GM19328 (cell line): ENCODE measurements around the gene CMYA5.
"Not testable (repeated sequence)": the region's sequence is repeated elsewhere in the genome, so short reads cannot be mapped to it uniquely, and the experiment has no call there.

Source experiments
- ATAC-seq: cut with Tn5 transposase; IDR thresholded peaks from one replicate; pipeline ENCODE4 v1.9.1; 2021; ENCODE audit warnings: mild to moderate bottlenecking, moderate library complexity; ENCODE audit not compliant: unreplicated experiment

The CMYA5 gene

DNA sequence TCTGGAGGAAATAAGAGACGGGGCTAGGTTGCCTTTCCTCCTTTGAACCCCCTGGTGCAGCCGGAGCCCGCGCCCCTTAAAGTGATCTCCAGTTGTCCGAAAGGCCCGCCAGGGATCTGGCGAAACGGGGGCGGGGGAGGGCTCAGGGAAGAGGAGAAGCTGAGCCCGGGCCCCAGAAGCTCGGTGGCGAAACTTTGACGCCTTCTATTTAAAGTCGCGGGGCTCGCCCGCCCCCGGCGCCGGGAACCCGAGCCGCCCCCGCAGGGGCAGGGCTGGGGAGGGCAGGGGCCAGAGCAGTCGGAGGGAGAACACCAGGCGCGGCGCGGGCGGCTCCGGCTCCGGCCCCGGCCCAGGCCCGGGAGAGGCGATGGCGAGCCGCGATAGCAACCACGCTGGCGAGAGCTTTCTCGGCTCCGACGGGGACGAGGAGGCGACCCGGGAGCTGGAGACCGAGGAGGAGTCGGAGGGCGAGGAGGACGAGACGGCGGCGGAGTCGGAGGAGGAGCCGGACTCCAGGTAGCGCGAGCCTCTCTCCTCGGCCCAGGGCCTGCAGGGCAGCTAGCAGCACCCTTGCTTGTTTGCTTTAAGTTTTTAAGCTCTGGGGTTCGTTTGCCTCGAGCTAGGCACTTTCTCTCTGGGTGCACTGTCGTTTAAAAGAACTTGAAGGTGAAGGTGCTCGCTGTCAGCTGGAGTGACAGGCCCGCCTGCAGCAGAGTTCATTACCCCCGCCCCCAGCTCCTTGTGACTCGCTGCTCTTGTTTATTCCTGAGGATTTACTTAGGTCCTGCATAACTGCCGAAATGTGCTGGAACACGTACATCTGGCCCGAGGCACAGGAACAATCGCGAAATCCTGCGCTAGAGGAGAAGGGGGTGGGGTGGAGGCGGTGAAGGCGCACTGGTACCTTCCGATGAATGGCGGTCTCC, at the start of gene CMYA5:
TSS of gene CMYA5 (plus strand) at position 296 of the 926 bp plus-strand sequence. CDS start at position 368, 72 bp downstream.
- no peak for ATAC-seq

DNA sequence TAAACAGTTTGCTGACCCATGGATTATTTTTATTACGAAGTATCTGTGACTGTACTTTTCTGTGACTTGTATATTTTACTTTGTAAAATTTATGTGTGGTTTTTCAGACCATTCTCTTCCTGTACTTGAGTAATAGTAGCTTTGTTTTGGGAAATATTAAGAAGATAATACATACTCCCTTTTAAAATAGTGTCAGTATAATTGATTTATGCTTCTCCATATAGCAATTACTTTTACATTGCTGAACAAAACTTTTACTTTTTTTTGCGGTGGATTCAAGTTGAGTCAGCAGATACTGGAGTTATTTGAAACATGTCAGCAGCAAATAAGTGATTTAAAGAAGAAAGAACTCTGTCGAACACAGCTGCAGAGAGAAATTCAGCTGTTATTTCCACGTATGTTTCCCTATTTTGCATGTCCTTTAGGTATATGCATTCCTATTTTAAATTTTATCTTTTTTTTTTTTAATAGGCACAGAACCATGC, 49.0 kb upstream of the CMYA5 start:
- ATAC-seq = no peak

DNA sequence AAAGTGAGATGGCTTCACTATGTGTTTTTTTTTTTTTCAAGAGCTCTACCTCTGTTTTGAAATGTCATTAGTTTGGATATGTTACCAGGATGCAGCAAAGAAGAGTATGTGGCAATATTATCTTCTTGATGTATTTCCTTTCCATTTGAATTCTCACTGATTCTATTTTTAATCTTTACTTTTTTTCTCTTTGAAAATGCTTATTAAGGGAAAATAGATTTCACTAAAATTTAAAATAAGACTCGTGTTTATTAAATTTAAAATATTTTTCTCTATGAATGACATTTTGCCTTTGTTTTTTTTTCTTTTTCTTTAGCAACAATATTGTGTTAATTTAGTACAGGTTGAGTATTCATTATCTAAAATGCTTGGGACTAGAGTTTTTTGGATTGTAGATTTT, 48.2 kb upstream of the CMYA5 start:
- ATAC-seq = no peak

DNA sequence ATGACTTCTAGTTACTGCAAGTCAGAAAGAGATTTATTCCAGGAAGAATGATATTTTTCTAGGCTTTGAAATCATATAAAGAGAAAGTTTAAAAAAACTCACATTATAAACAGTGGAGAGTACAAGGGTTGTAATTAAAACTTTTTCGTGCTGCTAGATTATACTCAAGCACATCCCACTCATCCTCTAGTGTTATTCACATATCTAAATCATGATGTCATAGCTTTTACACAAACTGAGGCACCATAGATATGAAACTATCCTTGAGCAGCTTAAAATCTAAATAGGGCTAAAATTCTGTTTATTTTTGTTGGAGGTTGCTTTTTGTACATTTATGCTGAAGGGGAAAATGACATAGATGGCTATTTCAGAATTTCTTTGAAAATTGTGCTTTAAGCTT, 47.4 kb upstream of the CMYA5 start:
- no peak for ATAC-seq

DNA sequence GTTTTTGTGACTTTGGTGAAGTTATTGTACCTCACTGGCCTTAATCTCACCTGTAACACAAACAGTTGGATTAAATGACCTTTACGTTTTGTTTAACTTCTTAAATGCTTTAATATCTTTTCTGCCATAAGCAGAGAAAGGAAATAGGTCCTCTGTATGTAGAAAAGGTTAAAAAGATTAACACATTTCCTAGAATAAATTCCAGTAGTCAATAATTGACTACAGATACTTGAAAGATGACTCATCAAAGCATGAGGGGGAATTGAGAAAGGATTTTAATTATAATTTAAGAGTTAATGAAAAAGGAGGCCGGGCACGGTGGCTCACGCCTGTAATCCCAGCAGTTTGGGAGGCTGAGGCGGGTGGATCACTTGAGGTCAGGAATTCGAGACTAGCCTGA, 35.8 kb upstream of the CMYA5 start:
- ATAC-seq = no peak

DNA sequence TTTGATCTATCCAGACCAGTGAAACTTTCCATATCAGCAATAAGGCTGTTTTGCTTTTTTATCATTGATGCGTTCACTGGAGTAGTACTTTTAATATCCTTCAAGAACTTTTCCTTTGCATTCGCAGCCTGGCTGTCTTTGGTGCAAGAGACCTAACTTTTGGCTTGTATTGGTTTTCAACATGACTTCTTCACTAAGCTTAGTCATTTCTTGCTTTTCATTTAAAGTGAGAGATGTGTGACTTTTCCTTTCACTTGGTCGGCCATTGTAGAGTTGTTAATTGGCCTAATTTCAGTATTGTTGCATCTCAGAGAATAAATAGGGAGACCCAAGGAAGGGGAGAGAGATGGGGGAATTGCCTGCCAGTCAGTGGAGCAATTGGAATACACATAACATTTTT, 26.4 kb upstream of the CMYA5 start:
- ATAC-seq = no peak

DNA sequence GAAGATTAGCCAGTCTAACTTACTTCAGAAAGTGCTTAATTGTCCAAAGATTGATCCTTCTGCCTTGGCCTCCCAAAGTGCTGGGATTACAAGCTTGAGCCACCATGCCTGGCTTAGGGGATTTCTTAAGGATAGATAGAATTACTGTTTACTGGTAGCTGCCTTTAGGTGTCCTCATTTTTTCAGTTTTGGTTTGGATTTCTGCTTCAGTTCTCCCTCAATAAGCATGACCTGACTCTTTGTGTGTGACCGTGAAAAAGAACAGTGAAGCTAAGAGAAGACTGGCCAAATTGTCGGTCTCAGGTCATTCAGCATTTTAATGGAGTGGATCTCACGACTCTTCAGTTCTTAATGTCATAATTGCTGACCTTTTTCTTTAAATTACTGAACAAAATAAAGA, 22.9 kb upstream of the CMYA5 start:
- no peak for ATAC-seq

DNA sequence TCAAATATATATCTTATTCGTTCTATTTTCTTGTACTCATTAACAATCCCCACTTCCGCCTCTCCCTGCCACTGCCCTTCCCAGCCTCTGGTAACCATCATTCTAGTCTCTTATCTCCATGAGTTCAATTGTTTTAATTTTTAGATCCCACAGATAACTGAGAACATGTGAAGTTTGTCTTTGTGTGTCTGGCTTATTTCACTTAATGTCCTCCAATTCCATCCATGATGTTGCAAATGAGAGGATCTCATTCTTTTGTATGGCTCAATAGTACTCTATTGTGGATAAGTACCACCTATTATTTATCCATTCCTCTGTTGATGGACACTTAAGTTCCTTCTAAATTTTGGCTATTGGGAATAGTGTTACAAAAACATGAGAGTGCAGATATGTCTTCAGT, 17.2 kb upstream of the CMYA5 start:
- no peak for ATAC-seq

DNA sequence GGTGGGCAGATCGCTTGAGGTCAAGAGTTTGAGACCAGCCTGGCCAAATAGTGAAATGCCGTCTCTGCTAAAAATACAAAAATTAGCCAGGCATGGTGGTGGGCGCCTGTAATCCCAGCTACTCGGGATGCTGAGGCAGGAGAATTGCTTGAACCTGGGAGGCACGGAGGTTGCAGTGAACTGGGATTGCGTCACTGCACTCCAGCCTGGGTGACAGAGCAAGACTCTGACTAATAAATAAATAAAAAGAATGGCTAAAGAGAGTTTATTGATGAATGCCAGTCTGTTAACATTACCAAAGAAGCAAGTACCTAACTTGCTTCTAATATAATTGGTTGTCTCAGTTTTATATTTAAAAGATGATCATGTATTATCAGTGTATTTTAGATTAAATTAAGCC, 13.3 kb upstream of the CMYA5 start:
- ATAC-seq = not testable (repeated sequence)

DNA sequence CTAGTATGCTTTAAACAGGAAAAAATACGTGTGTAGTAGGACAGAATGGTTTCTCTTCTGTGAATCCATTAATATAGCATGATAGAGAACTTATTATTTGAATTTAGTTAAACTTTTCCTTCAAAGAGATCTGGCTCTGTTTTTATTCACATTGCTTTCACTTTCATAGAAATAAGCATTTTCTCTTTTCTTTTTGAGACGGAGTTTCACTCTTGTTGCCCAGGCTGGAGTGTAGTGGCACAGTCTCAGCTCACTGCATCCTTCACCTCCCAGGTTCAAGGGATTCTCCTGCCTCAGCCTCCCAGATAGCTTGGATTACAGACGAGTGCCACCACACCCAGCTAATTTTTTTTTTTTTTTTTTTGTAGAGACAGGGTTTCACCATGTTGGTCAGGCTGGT, 7.5 kb upstream of the CMYA5 start:
- ATAC-seq = not testable (repeated sequence)

DNA sequence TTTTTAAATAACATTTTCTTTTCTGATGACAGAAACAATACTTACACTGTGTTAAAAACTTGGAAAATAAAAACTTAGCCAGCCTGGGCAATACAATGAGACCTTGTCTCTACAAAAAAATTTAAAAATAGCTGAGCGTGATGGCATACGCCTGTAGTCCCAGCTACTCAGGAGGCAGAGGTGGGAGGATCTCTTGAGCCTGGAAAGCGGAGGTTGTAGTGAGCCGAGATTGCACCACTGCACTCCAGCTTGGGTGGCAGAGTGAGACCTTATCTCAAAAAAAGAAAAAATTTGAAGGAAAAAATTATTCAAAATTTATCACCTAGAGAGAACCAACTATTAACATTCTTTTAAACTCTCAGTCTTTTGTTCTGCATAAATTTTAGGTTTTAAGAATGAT, 4.9 kb upstream of the CMYA5 start:
- no peak for ATAC-seq

DNA sequence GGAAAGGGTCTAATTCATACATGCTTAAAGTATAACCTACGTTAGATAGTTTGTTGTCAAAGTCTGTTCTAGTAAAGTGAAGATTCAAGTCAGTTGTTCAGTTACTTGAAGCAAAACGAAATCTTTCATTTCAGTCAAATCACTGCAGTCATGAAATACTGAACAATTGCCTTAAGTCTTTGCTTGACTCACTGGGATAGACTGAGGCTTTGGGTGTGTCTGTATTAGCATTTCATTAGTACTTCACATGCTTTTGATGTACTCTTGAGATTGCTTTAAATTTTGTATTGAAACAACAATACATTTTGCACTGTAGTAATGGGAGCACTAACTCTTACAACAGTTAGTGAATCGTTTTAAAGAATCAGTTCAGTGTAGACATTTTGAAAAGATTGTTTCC, 4.0 kb upstream of the CMYA5 start:
- no peak for ATAC-seq

DNA sequence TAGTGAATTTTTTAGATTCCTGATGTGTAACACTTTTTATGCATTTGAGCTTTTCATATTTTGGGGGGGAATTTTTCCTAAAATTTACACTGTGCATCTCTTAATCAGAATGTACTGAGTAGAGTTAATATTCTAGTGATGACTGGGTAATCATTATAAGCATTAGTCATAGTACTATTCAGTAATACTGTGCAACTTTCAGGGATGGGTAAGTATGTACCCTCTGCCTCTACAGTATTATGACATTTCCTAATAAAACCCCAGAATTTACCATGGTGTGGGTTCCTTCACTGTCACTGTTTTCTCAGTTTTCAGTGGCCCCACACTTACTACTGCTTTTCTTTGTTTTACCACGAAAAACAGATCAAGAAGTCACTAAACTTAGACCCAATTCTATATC, 2.8 kb upstream of the CMYA5 start:
- ATAC-seq = no peak

DNA sequence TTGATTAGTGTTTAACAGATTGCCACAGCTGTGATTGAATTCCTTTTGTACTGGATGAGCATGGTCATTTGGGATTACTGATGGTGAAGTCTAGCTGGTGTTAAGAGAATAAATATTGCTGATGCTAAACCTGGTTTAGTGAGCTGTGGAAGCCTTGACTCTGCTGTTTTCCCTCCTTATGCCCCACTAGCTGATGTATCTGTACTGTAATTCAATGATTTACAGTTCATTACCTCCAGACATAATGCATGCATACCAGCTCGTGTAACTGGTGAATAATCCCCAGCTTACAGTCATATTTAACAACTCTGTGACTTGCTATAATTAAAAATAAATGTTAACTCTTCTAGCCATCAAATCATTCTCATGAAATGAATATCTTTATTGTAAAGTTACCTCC, 1.7 kb upstream of the CMYA5 start:
- ATAC-seq = no peak

DNA sequence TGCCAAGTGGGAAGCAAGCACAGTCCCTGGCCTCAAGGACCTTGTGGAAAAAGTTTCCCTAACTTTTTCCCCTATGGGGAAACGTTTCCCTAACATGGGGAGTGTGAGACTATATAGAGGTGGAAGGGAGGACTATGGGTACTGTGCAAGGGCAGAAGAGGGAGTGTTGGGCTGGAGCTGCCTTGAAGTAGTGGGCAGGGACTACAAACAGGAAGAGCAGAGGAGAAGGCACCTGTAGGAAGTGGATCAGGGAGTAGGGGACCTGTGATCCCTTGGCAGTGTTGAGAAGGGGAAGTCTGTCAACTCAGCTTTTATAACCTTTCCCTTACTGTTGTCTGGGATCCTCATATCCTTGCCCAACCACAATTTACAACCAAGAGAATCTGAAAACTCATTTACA, 1.4 kb downstream of the CMYA5 start:
- no peak for ATAC-seq

DNA sequence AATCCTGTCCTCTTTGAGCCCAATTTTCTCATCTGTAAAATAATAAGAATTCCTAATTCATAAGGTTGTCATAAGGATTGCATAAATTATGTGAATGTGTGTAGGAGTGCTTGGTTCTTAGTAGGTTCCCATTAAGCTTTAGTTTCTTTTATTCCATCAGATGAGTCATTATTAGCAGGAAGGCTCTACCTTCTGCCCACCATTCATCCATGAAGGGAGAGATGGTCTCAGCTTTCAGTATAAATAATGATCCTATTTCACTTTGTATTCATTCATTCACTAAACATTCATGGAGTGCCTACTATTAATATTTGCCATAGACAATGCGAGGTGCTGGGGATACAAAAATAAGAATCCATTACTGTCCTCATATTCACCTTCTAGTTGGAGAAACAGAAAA, 3.0 kb downstream of the CMYA5 start:
- ATAC-seq = no peak

DNA sequence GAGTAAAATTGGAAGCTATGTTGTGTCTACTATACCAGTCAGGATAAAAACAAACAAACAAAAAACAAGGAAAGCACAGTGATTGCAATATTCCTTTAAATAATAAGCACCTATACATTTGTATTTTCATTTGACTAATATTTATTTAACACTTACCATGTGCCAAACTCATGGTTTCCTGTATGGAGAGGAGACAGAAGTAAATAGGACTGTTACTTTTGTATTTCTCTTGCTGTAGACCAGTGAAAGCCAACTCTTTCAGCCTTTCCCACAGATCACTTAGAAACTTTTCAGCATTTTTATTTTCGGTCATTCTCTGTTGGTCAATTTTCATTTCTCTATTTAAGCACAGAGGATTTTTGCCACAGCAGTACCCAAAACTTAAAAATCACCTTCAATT, 4.5 kb downstream of the CMYA5 start:
- ATAC-seq = no peak

DNA sequence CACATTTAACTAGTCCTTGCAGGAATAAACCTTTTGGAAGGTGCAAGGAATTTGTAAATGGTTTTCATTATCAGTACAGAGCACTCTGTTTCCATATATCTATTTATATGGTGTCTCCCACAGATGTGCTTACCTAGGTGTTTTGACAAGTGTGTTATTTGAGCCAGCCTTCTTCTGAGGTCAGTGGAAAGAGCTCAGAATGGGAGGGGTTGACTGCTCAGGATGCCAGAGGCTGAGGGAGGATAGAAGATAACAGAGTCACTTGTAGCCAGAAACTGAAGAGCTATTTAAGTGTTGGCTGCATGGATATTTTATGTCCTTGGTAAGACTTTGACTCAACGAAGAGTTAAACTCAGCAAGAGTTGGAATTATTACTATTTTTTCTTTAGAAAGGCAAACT, 5.0 kb downstream of the CMYA5 start:
- no peak for ATAC-seq

DNA sequence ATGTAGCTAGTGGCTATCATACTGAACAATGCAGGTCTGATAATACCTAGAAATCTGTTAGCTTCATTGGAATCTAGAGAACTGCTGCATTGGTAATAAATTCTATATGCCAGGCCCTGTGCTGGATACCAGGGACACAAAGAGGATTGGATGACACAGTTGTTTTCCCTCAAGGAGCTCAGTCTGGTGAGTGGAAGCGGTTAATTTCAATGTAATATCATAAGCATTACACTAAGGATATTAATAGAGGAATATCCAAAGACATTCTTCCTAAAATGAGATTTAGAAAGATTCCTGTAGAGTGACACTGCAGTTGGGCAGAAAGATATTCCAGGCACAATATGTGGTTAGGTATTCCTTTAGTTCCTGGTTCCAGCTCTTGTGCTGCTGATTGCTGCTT, 5.9 kb downstream of the CMYA5 start:
- ATAC-seq = no peak

DNA sequence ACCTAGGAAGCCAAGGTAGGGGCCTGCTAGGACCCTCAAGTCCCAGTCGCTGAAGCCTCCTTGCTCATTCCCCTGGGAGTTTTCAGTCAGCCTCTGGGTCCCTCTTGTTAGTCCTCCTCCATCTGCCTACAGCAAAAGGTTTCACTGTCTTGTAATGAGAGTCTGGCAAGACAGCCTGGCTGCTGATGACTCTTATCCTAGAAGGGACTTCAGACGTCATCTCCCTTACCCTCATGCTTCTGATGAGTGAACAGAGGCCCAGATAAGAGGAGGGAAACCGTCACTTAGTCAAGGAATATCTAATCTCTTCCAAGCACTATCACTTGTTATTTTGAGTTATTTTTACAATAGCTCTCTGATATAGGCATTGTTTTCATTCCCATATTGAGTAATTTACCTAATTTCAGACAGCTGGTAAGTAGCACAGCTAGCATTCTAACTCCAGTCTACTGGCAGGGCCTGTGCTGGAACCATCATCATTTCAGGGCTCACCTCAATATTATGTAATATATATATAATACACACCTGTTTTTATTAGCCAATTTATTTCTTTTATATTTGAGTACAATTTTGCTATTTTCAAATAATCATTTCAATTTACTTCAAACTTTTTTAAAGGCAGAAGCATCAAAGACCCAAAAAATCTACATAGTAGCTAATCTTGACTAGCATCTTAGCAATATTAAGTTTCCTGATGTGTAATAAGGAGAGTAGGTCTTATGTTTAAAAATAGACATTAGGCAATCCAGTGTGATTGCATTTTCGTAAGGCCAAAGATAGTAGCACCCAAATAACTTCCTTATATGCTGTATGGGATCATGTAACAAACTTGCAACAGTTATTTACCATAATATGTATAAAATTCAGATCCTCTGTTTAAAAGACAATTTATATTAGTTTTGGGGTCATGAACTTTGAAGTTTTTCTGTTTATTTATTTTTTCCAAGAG, 7.9 kb downstream of the CMYA5 start:
- ATAC-seq = no peak

DNA sequence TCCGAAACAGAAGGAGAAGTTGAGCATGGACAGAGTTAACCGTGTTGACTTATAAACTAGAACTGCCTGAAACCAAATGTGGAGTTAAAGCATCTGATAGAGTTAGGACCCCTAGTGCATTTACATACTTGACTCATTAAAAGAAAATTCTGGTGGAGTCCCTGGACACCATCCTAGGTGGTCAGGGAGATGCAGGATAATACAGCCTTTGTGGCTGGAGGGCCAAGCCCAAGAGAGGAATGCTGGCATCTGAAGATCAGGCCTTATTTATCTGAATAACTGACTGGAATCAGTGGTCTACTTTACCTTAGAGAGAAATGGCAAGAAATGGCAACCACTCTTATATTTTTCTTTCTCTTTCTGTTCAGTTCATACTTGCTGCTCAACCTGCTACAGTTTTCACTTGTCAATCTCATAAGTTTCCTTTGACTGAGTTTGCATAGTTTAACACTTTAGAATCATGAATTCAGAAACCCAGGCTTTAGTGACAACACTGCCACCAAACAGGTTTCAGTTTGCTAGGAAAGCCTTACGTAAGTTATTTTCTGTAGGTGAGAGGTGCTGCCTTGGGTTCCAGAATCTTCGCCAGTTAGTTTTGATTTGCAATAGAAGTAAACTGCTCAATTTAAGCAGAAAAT, 10.2 kb downstream of the CMYA5 start:
- ATAC-seq = no peak
